COR-L47 (cell line): Measurements from ENCODE around the gene OSTC.
"Not testable (repeated sequence)": the region's sequence is repeated elsewhere in the genome, so short reads cannot be mapped to it uniquely, and the experiment has no call there.

Experiments used
- DNase-seq: peaks from one replicate; lab custom pipeline; 2025; lab: John Stamatoyannopoulos, UW

The OSTC gene

DNA sequence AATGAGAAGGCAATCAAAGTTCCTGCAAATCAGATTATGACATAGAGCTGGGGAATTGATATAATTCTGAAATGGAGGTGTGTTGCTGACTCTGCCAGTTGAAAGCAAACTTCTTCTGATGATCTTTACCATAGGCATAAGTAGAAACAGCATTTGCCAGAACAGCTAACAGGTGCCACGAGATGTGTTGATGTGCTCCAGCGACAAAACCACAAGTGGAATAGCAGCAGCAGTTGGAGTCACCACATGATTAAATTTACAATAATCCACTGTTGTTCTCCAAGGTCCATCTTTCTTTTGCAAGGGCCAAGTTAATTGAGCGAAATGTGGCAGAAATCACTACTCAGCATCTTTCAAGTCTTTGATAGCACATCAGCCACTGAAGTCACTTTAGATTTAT lies 3.7 kb upstream of the OSTC start:
- no peak for DNase-seq

DNA sequence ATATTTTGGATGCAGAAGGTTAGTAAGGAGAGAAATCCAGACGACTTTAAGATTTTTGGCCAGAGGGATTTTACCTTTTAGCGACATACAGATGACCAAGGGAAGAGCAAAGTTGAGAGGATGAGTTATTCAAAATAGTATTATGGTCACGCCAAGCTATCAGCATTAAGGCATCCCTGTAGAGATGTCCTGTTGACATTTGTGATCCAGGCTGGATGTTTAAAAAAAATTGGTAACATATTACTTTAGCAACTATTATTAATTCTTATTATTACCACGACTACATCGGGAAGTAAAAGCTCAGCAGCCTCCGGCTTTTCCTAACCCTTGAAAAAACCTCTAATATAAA lies 562 bp upstream of the OSTC start:
- DNase-seq = no peak

GRCh38 chr4:108651014-108651791 lies 804 bp downstream of the OSTC start:
- DNase-seq = no peak

- DNase-seq = no peak
These were observed 12.2 kb downstream of the OSTC start for GRCh38 chr4:108662629-108663028.

DNA sequence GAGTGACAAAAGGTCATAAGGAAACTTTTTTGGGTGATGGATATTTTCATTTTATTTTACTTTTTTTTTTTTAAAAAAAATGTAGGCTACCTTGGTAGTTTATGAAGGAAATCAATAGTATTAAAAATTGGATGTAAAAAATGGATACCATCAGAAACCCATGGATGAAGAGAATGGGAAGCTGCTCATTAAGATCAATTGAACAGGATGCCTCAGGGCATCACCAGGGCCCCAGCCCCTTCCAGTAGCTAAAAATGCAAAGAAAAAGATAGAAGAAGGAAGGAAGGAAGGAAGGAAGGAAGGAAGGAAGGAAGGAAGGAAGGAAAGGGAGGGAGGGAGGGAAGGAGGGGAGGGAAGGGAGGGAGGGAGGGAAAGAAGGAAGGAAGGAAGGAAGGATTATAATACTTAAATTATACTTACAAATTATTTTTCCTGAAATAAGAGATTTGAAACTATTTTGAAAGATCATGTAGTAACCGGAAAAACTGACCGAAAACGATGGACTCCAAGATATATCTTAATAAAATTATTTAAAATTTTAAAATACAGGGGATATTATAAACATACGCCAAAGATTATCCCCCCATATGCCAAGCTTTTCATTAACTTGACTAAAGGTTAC lies 24.1 kb downstream of the OSTC start:
- no peak for DNase-seq

DNA sequence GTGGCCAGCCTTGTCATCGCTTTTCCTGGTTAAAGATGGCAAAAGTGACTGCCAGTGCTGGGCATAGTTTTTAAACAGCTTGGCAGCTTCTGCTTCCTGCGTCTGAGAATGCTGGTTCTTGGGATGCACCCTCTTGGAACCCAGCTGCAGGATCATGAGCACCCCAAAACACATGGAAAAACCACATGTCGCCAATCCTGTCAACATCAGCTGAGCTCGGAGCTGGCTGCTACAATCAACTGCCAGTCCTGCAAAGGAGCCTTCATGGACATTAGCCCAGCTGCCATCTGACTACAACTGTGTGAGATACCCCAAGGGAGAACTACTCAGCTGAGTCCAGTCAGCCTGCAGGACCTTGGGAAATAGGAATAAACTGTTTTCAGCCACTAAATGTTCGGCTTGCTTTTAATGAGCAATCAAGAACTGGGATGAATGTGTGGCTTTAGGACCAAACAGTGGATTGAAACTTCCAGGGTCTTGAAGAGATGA lies 31.0 kb downstream of the OSTC start:
- no peak for DNase-seq

- DNase-seq = no peak
These were observed 33.1 kb downstream of the OSTC start for GRCh38 chr4:108683479-108683878.

DNA sequence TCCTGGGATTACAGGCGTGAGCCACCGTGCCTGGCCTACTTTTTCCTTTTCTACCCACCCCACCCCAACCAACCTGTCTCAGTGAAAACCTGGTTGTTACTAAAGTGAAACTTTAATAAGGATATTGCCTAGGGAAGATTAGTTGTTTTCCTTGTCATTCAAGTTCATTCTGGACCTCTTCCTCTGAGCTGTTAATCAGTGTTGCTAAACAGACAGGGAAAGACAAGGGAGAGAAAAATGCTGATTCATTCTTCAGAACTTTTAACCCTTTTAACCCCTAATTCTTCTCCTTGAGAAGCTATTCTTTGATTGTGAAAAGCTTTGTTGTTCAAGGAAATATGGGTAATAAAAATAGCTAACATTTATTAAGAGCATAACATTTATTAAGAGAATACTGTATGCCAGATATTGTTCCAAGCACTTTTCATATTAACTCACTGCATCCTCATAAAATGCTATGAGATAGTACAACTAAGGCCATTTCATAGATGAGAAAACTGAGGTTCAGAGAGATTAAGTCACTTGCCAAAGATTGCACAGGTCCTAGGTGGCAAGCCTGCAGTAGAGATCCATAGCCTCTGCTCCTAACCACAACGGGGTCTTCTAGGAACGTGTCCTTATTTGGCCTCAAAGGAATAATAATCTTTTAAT lies 34.8 kb downstream of the OSTC start:
- no peak for DNase-seq

DNA sequence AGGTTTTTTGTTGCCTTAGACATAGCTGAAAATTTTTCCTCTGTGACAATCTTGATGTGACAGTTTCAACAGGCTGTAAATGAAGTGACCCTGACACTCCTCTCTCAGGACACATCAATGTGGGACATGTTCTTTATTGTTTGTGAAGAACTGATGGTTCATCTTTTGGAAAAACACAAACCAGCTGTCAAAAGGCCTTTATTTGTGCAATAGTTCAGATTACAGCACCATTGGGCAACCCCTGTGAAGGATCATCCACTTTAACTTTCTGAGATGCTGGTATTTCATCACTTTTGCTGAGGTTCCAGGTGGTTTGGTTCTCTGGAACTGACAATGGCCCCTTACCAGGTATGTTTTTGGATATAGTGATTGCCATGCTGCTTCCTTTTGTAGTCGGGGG lies 40.3 kb downstream of the OSTC start:
- no peak for DNase-seq

DNA sequence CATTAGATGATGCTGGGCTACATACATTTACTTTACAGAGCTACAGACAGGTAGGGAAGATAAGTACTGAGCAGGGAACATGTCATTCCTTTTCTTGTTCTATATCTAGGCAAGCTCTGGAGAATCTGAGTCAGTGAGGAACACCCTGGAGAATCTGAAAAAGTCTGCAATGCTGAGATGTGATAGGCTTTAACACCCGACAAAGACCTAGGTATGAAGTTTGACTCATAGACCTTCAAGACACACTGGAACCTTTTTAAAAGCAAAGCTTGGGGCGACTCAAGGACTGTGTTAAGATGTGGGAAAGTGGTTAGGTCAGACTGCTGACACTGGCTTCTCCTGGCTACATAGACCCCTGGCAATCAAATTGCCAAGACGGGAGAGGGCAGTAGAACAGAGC lies 42.8 kb downstream of the OSTC start:
- no peak for DNase-seq

DNA sequence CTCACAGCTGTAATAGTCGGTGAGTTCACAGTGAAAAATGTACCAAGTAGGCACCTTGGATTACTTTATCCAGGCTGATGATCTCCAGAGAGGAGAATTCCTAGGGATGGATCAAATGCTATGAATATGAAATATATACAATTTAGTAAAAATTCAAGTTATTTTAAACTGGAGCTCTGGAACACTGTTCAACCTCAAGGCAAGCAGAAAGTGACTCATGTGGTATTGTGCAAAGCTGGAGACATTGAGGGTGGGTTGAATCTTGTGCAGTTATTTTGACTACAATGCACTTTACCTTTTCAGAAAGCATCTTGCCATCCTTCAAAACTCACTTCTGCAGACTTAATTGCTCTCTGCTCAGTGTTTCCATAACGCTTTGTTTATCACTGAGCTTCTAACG lies 43.4 kb downstream of the OSTC start:
- DNase-seq = no peak

DNA sequence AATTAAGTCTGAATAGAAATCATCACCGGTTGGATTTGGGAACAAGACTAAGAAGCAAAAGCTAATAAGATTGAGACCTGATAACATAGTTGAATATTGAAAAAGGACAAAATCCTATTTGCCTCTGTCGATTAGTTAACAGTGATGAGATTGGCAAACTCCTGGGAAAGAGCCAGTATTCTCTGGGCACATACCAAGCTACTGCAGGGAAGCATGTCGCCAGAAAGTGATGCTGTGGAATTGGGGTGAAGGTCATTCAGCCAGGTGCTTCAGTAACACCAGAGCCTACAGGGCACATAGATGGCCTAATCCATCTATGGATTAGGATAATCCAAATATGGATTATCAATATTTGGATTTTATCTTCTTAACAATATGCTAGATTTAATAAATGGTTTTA lies 44.0 kb downstream of the OSTC start:
- no peak for DNase-seq

GRCh38 chr4:108695062-108695461 lies 44.7 kb downstream of the OSTC start:
- DNase-seq = no peak

- DNase-seq = no peak
These were observed 45.8 kb downstream of the OSTC start for GRCh38 chr4:108696160-108696559.

DNA sequence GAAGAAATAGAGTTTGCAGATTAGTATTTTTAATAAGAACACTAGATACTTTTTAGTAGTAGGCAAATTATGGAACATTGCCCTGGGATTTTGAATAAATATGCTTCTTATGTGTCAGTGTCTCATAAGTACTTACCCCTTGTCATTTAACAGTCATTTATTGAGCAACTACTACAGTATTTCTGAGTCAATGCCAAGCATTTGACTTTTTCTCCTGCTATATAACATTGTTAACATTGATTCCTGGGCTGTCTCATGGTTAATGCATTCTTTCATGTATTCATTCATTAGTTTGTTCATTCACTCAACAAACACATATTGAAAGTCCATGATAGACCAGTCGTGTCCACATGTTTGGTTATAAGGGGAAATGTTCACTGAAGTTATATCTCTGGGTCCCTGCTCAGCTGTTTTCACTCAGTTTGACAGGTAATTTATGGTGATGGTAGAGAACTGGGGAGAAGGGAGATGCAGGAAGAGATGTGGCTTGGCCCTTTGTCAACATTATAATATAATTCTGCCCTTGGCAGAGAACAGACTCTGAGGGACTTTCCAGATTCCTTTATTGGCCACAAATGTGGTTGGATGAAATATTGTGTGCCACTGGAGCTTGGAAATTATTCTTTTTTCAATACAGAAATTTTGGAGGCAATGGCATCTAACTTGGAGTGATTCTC lies 49.8 kb downstream of the OSTC start:
- no peak for DNase-seq

- DNase-seq = no peak
These were observed 52.6 kb downstream of the OSTC start for GRCh38 chr4:108702960-108703359.

GRCh38 chr4:108703370-108703769 lies 53.0 kb downstream of the OSTC start:
- no peak for DNase-seq

GRCh38 chr4:108703966-108704365 lies 53.6 kb downstream of the OSTC start:
- DNase-seq = no peak

- no peak for DNase-seq
These were observed 55.9 kb downstream of the OSTC start for GRCh38 chr4:108706289-108706688.

DNA sequence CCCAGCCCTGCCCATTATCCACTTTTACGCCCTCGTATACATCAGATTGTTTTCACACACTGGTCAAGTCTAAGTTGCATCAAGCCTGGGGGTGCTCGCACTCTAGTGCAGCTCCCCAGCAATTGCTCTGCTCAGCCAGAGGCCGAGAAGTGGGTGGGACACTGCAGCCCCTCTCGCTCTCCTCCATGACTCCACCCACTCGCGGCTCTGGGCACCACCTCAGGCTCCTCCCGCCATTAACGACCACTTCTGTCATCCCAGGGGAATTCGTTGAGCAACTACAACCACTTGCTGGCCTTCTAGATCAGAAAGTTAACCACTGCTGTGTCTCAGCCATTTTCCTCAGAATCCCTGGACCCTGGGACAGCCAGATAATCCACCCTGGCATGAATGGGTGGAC lies 58.8 kb downstream of the OSTC start:
- no peak for DNase-seq

DNA sequence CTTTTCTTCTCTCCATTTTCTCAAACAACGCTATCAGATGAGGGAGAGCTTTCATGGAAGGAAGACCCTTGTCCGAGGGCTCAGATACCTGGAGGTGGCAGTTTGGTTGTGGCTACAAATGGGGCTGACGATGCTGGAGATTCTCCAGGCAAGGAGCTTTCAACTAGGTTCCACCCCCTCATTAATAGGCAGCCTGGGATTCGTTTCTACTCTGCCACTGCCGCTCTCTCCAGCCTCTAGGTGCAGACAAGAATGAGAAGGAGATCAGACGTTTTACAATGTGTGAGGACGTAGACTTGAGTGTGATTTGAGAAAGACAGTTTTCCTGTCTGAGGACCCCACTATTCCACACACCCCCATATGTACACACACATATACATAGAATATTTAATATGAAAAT lies 59.3 kb downstream of the OSTC start:
- no peak for DNase-seq

GRCh38 chr4:108710578-108710977 lies 60.2 kb downstream of the OSTC start:
- not testable (repeated sequence) for DNase-seq

- DNase-seq = no peak
These were observed 64.5 kb downstream of the OSTC start for GRCh38 chr4:108714880-108715279.
